CD4-positive, CD25-positive, alpha-beta regulatory T cell (primary cell): Measurements from ENCODE around the gene GALK1. TPM values are rescaled to one million over a fixed set of nuclear protein-coding genes. Genes with fewer than 3 reads are reported as not detected.
"Not testable (repeated sequence)": the region's sequence is repeated elsewhere in the genome, so short reads cannot be mapped to it uniquely, and the experiment has no call there.

Experiments used
- ATAC-seq, 2 donors: fragments of 150-1000 bp; cut with Tn5 transposase; one replicate each; pipeline ENCODE4 v1.10.0; 2021; ENCODE audit warnings: low read depth in 2 of 2, moderate number of reproducible peaks in 2 of 2, moderate library complexity in 1 of 2
- DNase-seq, 3 donors: peaks; one replicate each; pipeline versions ENCODE4 v3.0.0 to v3.0.0-alpha.2; 2012 to 2022; ENCODE audit warnings: mixed read lengths in 1 of 3
- H3K27ac ChIP-seq: one replicate; pipeline ENCODE4 v1.7.0; 2013; ENCODE audit warnings: mild to moderate bottlenecking, low read length; ENCODE audit not compliant: insufficient read depth, poor library complexity, severe bottlenecking
- H3K27me3 ChIP-seq: one replicate; pipeline ENCODE4 v1.7.0; 2013; ENCODE audit warnings: low read length; ENCODE audit not compliant: control insufficient read depth, insufficient read depth
- H3K36me3 ChIP-seq: one replicate; pipeline ENCODE4 v1.7.0; 2013; ENCODE audit warnings: mild to moderate bottlenecking, low read length, moderate library complexity; ENCODE audit not compliant: control insufficient read depth, insufficient read depth
- H3K4me1 ChIP-seq: 2 replicates; pipeline ENCODE4 v1.7.0; 2013; ENCODE audit warnings: mild to moderate bottlenecking, low read length; ENCODE audit not compliant: insufficient read depth, control insufficient read depth, poor library complexity, severe bottlenecking
- H3K4me3 ChIP-seq: one replicate; pipeline ENCODE4 v1.7.0; 2013; ENCODE audit warnings: low read depth, mild to moderate bottlenecking, low read length, moderate library complexity
- H3K9me3 ChIP-seq, 2 experiments: 1 replicate in 1 of 2; 2 replicates in 1 of 2; pipeline ENCODE4 v1.7.0; 2013; ENCODE audit warnings: low read length in 2 of 2, mild to moderate bottlenecking in 1 of 2, moderate library complexity in 1 of 2; ENCODE audit not compliant: control insufficient read depth in 2 of 2
- H3K27ac Mint-ChIP-seq, 3 donors: one replicate each; pipeline ENCODE4 v1.8.0; 2020 to 2022; ENCODE audit warnings: mild to moderate bottlenecking in 3 of 3, mixed read lengths in 3 of 3, moderate library complexity in 2 of 3
- H3K27me3 Mint-ChIP-seq: one replicate; pipeline ENCODE4 v1.8.0; 2022; ENCODE audit warnings: mild to moderate bottlenecking, mixed read lengths
- H3K36me3 Mint-ChIP-seq: one replicate; pipeline ENCODE4 v1.8.0; 2020; ENCODE audit warnings: mixed read lengths
- H3K4me1 Mint-ChIP-seq, 4 donors: one replicate each; pipeline ENCODE4 v1.8.0; 2020 to 2022; ENCODE audit warnings: mixed read lengths in 4 of 4, mild to moderate bottlenecking in 1 of 4
- H3K4me3 Mint-ChIP-seq, 4 donors: one replicate each; pipeline ENCODE4 v1.8.0; 2020 to 2022; ENCODE audit warnings: mild to moderate bottlenecking in 4 of 4, mixed read lengths in 4 of 4, moderate library complexity in 3 of 4
- H3K9me3 Mint-ChIP-seq, 7 donors: one replicate each; pipeline ENCODE4 v1.8.0; 2020 to 2022; ENCODE audit warnings: mixed read lengths in 7 of 7, mild to moderate bottlenecking in 3 of 7, moderate library complexity in 2 of 7
- polyA plus RNA-seq, 4 donors: library from polyadenylated mRNA; unstranded; fragments of 300-500 nt; fragmentation: Illumina TruSeq; gene quantifications; one replicate each; pipeline ENCODE4 v1.2.3, GENCODE V29; 2021
- total RNA-seq: library from RNA; stranded (reverse); gene quantifications from one replicate; pipeline ENCODE4 v1.2.3, GENCODE V29; 2022

Gene GALK1
- total RNA-seq (9.1 TPM), polyA plus RNA-seq (10 to 100 TPM; 18.7 to 24.3 (median 21.9) TPM)

GRCh38 chr17:75764711-75765421 is at the start of gene GALK1:
Gene GALK1 (minus strand): TSS chr17:75765192. CDS start chr17:75765136, 56 bp downstream.
- H3K36me3 ChIP-seq = no peaks in the 10 kb centered on the region
- peak within 1 kb of the TSS; percentile 69 for H3K27ac ChIP-seq
- H3K4me3 ChIP-seq = peak within 1 kb of the TSS; percentile 32
- H3K9me3 ChIP-seq = no peaks in the 10 kb centered on the region
- H3K4me3 Mint-ChIP-seq = peak within 1 kb of the TSS; percentile 60 to 84 (median 76)
- DNase-seq (peak; percentile 64 to 81 (median 66)), ATAC-seq (peak; percentile 91 to 92)
- H3K27ac Mint-ChIP-seq = peak within 1 kb of the TSS in 2 of 3 donors; percentile 55 to 65
- no peaks in the 10 kb centered on the region for H3K27me3 ChIP-seq
- H3K27me3 Mint-ChIP-seq = peaks cover 4% of the 10 kb centered on the region
- peaks cover 19% of the 10 kb centered on the region for H3K4me1 ChIP-seq
- H3K4me1 Mint-ChIP-seq = peaks cover 0 to 29% (median 0%) of the 10 kb centered on the region in 4 donors
- H3K9me3 Mint-ChIP-seq = no peaks in the 10 kb centered on the region
- H3K36me3 Mint-ChIP-seq = no peaks in the 10 kb centered on the region

GRCh38 chr17:75814021-75814395 is 49.0 kb upstream of the GALK1 start:
- Histone ChIP-seq H3K4me3 (no peak overlapping the region), H3K4me1 (no peaks in the 10 kb centered on the region), H3K36me3 (peaks cover 66% of the 10 kb centered on the region), H3K9me3 (no peaks in the 10 kb centered on the region), H3K27me3 (no peaks in the 10 kb centered on the region), H3K27ac (no peak overlapping the region)
- DNase-seq (no peak), ATAC-seq (no peak)
- no peaks in the 10 kb centered on the region for H3K27me3 Mint-ChIP-seq
- H3K9me3 Mint-ChIP-seq = no peaks in the 10 kb centered on the region
- H3K4me3 Mint-ChIP-seq = no peak overlapping the region
- H3K27ac Mint-ChIP-seq = no peak overlapping the region
- peaks cover 2% of the 10 kb centered on the region for H3K36me3 Mint-ChIP-seq
- H3K4me1 Mint-ChIP-seq = no peaks in the 10 kb centered on the region

GRCh38 chr17:75813081-75814020 is 48.4 kb upstream of the GALK1 start:
- DNase-seq (no peak), ATAC-seq (no peak)
- Histone ChIP-seq H3K4me3 (no peak overlapping the region), H3K4me1 (no peaks in the 10 kb centered on the region), H3K9me3 (no peaks in the 10 kb centered on the region), H3K27me3 (no peaks in the 10 kb centered on the region), H3K27ac (no peak overlapping the region), H3K36me3 (peaks cover 60% of the 10 kb centered on the region)
- H3K27me3 Mint-ChIP-seq = no peaks in the 10 kb centered on the region
- H3K4me3 Mint-ChIP-seq = no peak overlapping the region
- no peaks in the 10 kb centered on the region for H3K36me3 Mint-ChIP-seq
- H3K4me1 Mint-ChIP-seq = peaks cover 0 to 4% (median 0%) of the 10 kb centered on the region in 4 donors
- no peak overlapping the region for H3K27ac Mint-ChIP-seq
- no peaks in the 10 kb centered on the region for H3K9me3 Mint-ChIP-seq

GRCh38 chr17:75812096-75813013 is 47.4 kb upstream of the GALK1 start:
- no peak overlapping the region for H3K4me3 ChIP-seq
- ATAC-seq (no peak), DNase-seq (no peak)
- Mint-ChIP-seq H3K27me3 (no peaks in the 10 kb centered on the region), H3K4me1 (peaks cover 0 to 7% (median 0%) of the 10 kb centered on the region in 4 donors), H3K36me3 (no peaks in the 10 kb centered on the region), H3K4me3 (no peak overlapping the region), H3K9me3 (no peaks in the 10 kb centered on the region), H3K27ac (peak overlapping the region in 1 of 3 donors; percentile 43)
- H3K4me1 ChIP-seq = no peaks in the 10 kb centered on the region
- H3K27me3 ChIP-seq = no peaks in the 10 kb centered on the region
- no peaks in the 10 kb centered on the region for H3K9me3 ChIP-seq
- peaks cover 58% of the 10 kb centered on the region for H3K36me3 ChIP-seq
- H3K27ac ChIP-seq = no peak overlapping the region

GRCh38 chr17:75811174-75811573 is 46.2 kb upstream of the GALK1 start:
- peaks cover 50% of the 10 kb centered on the region for H3K36me3 ChIP-seq
- Mint-ChIP-seq H3K4me3 (no peak overlapping the region), H3K9me3 (no peaks in the 10 kb centered on the region), H3K36me3 (no peaks in the 10 kb centered on the region), H3K27ac (no peak overlapping the region), H3K27me3 (no peaks in the 10 kb centered on the region), H3K4me1 (peaks cover 0 to 7% (median 0%) of the 10 kb centered on the region in 4 donors)
- no peaks in the 10 kb centered on the region for H3K4me1 ChIP-seq
- no peaks in the 10 kb centered on the region for H3K9me3 ChIP-seq
- no peak overlapping the region for H3K4me3 ChIP-seq
- ATAC-seq = no peak
- no peak overlapping the region for H3K27ac ChIP-seq
- DNase-seq = no peak
- no peaks in the 10 kb centered on the region for H3K27me3 ChIP-seq

- not testable (repeated sequence) for H3K4me3 Mint-ChIP-seq, H3K27ac Mint-ChIP-seq, H3K36me3 Mint-ChIP-seq, H3K27me3 Mint-ChIP-seq, DNase-seq, H3K27me3 ChIP-seq, H3K27ac ChIP-seq, H3K4me1 Mint-ChIP-seq, H3K4me3 ChIP-seq, ATAC-seq, H3K9me3 ChIP-seq, H3K9me3 Mint-ChIP-seq, H3K4me1 ChIP-seq
- peaks cover 47% of the 10 kb centered on the region for H3K36me3 ChIP-seq
Observed at GRCh38 chr17:75810756-75811155, 45.8 kb upstream of the GALK1 start.

GRCh38 chr17:75810216-75810615 is 45.2 kb upstream of the GALK1 start:
- H3K4me1 Mint-ChIP-seq = peaks cover 0 to 7% (median 2%) of the 10 kb centered on the region in 4 donors
- DNase-seq (no peak), ATAC-seq (no peak)
- H3K27ac ChIP-seq = no peak overlapping the region
- H3K4me1 ChIP-seq = no peaks in the 10 kb centered on the region
- H3K27me3 Mint-ChIP-seq = no peaks in the 10 kb centered on the region
- H3K9me3 ChIP-seq = no peaks in the 10 kb centered on the region
- H3K36me3 Mint-ChIP-seq = no peaks in the 10 kb centered on the region
- no peaks in the 10 kb centered on the region for H3K9me3 Mint-ChIP-seq
- H3K27me3 ChIP-seq = no peaks in the 10 kb centered on the region
- no peak overlapping the region for H3K4me3 Mint-ChIP-seq
- no peak overlapping the region for H3K27ac Mint-ChIP-seq
- H3K4me3 ChIP-seq = no peak overlapping the region
- H3K36me3 ChIP-seq = peaks cover 45% of the 10 kb centered on the region
